PC-3 (cell line): ENCODE measurements around the gene C14orf93. TPM values are rescaled to one million over a fixed set of nuclear protein-coding genes. Genes with fewer than 3 reads are reported as not detected.

Experiments
- ATAC-seq: fragments of 200-7000 bp; cut with Tn5 transposase; 2 replicates; pipeline ENCODE4 v1.9.1; 2020; ENCODE audit warnings: mild to moderate bottlenecking, moderate library complexity
- BruUV-seq: library from RNA; stranded (reverse); fragments of 400-500 nt; replicated peaks from 2 replicates; lab custom pipeline; 2021; lab: Mats Ljungman, UMichigan
- CTCF ChIA-PET: fragments of 300-600 bp; sonication (Branson Sonifier 250); formaldehyde crosslinking; loops from one replicate; lab custom pipeline; 2022; ENCODE audit warnings: antibody characterized with exemption; lab: Charles Lee
- POLR2A ChIA-PET: fragments of 300-600 bp; sonication (Branson Sonifier 250); formaldehyde crosslinking; loops from one replicate; lab custom pipeline; 2022; ENCODE audit warnings: antibody characterized with exemption; ENCODE audit not compliant: unreplicated experiment; lab: Charles Lee
- DNase-seq: peaks from one replicate; pipeline ENCODE4 v3.0.0-alpha.2; 2015
- H2AFZ ChIP-seq: fragments of 300-600 bp; sonication (generic); 2 replicates; pipeline ENCODE4 v1.6.0; 2016; ENCODE audit warnings: antibody characterized with exemption, low read length
- H3F3A ChIP-seq: fragments of 300-600 bp; sonication (generic); one replicate; pipeline ENCODE4 v1.6.0; 2017; ENCODE audit warnings: antibody characterized with exemption, low read length, control low read depth, mild to moderate bottlenecking; ENCODE audit not compliant: unreplicated experiment
- H3K27ac ChIP-seq: fragments of 300-600 bp; sonication (generic); 2 replicates; pipeline ENCODE4 v1.5.1; 2016; ENCODE audit warnings: mild to moderate bottlenecking, low read length
- H3K27me3 ChIP-seq: fragments of 300-600 bp; sonication (generic); 2 replicates; pipeline ENCODE4 v1.6.1; 2016; ENCODE audit warnings: low read length, mixed read lengths
- H3K36me3 ChIP-seq: fragments of 300-600 bp; sonication (generic); 2 replicates; pipeline ENCODE4 v1.6.1; 2016; ENCODE audit warnings: low read depth, mixed run types, low read length, mixed read lengths
- H3K4me1 ChIP-seq: fragments of 300-600 bp; sonication (generic); 2 replicates; pipeline ENCODE4 v1.5.1; 2016; ENCODE audit warnings: low read length; ENCODE audit not compliant: insufficient read depth
- H3K4me2 ChIP-seq: fragments of 300-600 bp; sonication (generic); 2 replicates; pipeline ENCODE4 v1.6.0; 2016; ENCODE audit warnings: low read length
- H3K4me3 ChIP-seq: fragments of 300-600 bp; sonication (generic); 2 replicates; pipeline ENCODE4 v1.5.1; 2016; ENCODE audit warnings: mild to moderate bottlenecking, low read length, mixed read lengths
- H3K79me2 ChIP-seq: fragments of 300-600 bp; sonication (generic); 2 replicates; pipeline ENCODE4 v1.6.1; 2017; ENCODE audit warnings: low read length, mixed read lengths
- H3K9ac ChIP-seq: fragments of 300-600 bp; sonication (generic); 2 replicates; pipeline ENCODE4 v1.6.0; 2016; ENCODE audit warnings: mild to moderate bottlenecking, low read length
- H3K9me2 ChIP-seq: fragments of 300-600 bp; sonication (generic); replicated peaks from 2 replicates; pipeline ENCODE4 v1.6.1; 2016; ENCODE audit warnings: mixed run types, low read length, mixed read lengths
- H3K9me3 ChIP-seq: fragments of 300-600 bp; sonication (generic); 2 replicates; pipeline ENCODE4 v1.6.1; 2016; ENCODE audit warnings: low read length, mixed read lengths
- H4K20me1 ChIP-seq: fragments of 300-600 bp; sonication (generic); 2 replicates; pipeline ENCODE4 v1.6.1; 2016; ENCODE audit warnings: low read length, mixed read lengths
- CTCF ChIP-seq: fragments of 300-600 bp; sonication (generic); conservative IDR thresholded peaks from 2 replicates; pipeline ENCODE4 v1.5.1; 2017; ENCODE audit warnings: antibody characterized with exemption, low read depth, mild to moderate bottlenecking, low read length
- EZH2 ChIP-seq: fragments of 300-600 bp; sonication (generic); IDR thresholded peaks from one replicate; pipeline ENCODE4 v1.6.1; 2017; ENCODE audit warnings: antibody characterized with exemption, mild to moderate bottlenecking, low read length; ENCODE audit not compliant: unreplicated experiment
- EZH2phosphoT487 ChIP-seq: fragments of 300-600 bp; sonication (generic); IDR thresholded peaks from 2 replicates; pipeline ENCODE4 v1.6.1; 2018; ENCODE audit warnings: mild to moderate bottlenecking, antibody characterized with exemption, low read length, borderline replicate concordance
- intact Hi-C: fragments of 100-400 bp; cut with micrococcal nuclease; formaldehyde crosslinking; loops from 2 replicates; pipeline ENCODE4 v1.9.0; 2023
- total RNA-seq: library from RNA; depleted of rRNA; stranded (reverse); fragments of >200 nt; gene quantifications from 2 replicates; pipeline ENCODE4 v1.2.3, GENCODE V29; 2014

The C14orf93 gene
- total RNA-seq, 1 experiment from 2014 or later: 5.8 TPM

GRCh38 chr14:22978487-22978837 is 31.5 kb downstream of the C14orf93 start:
- H3K9me2 ChIP-seq: no peaks in the 10 kb centered on the region
- peak overlapping the region; percentile 80 for H3K4me3 ChIP-seq
- ATAC-seq (no peak), DNase-seq (peak; percentile 51)
- H3K27ac ChIP-seq: peak overlapping the region; percentile 78
- ChIA-PET POLR2A (interaction anchor here (0.6 kb wide), 1 partner anchor 8 kb away, joined by 16 read pairs; no protein-coding TSS in a partner anchor), CTCF (interaction anchor here (2.4 kb wide), 1 partner anchor 8 kb away, joined by 11 read pairs; no protein-coding TSS in a partner anchor)
- intact Hi-C loops: loop anchor here (10.0 kb wide), 1 partner anchor 326 kb away; the partner anchor contains the start of genes BCL2L2 and PPP1R3E
- peaks cover 76% of the 10 kb centered on the region for H3K79me2 ChIP-seq
- no peak overlapping the region for H2AFZ ChIP-seq
- H4K20me1 ChIP-seq: no peaks in the 10 kb centered on the region
- peaks cover 16% of the 10 kb centered on the region; the same call in 1 of the 2 replicates for H3K36me3 ChIP-seq
- peaks cover 46% of the 10 kb centered on the region for H3K4me1 ChIP-seq
- H3K27me3 ChIP-seq: no peaks in the 10 kb centered on the region
- TF ChIP-seq EZH2 (no peak), CTCF (no peak), EZH2phosphoT487 (no peak)
- BruUV-seq: no TSS peak
- H3K9me3 ChIP-seq: no peaks in the 10 kb centered on the region
- no peak overlapping the region for H3K9ac ChIP-seq
- H3K4me2 ChIP-seq: peak overlapping the region; percentile 85
- peaks cover 7% of the 10 kb centered on the region for H3F3A ChIP-seq

- CTCF ChIA-PET: interaction anchor here (0.6 to 2.4 kb wide), 3 partner anchors 8 to 663 kb away, joined by 3 to 11 read pairs (median 3); no protein-coding TSS in a partner anchor
- TF ChIP-seq EZH2: no peak
- no peak for TF ChIP-seq EZH2phosphoT487
- TF ChIP-seq CTCF: no peak
- Histone ChIP-seq H3K27me3 (no peaks in the 10 kb centered on the region), H3F3A (peaks cover 7% of the 10 kb centered on the region), H3K9me3 (no peaks in the 10 kb centered on the region), H3K9ac (peak overlapping the region; percentile 13; the same call in 1 of the 2 replicates), H3K9me2 (no peaks in the 10 kb centered on the region), H3K4me1 (peaks cover 46% of the 10 kb centered on the region), H3K79me2 (peaks cover 73% of the 10 kb centered on the region), H3K4me2 (peak overlapping the region; percentile 85), H3K27ac (peak overlapping the region; percentile 78), H4K20me1 (0 out of 2 replicates have a peak, but pooled peaks cover 5% of the 10 kb centered on the region), H2AFZ (no peak overlapping the region), H3K36me3 (peaks cover 22% of the 10 kb centered on the region; the same call in 1 of the 2 replicates), H3K4me3 (peak overlapping the region; percentile 80)
- POLR2A ChIA-PET: interaction anchor here (0.6 to 0.8 kb wide), 4 partner anchors 8 to 117 kb away, joined by 3 to 16 read pairs (median 6); partner anchors contain the start of genes ACIN1, C14orf119 and LRP10
- intact Hi-C loops: loop anchor here (10.0 kb wide), 1 partner anchor 327 kb away; the partner anchor contains the start of genes BCL2L2 and PPP1R3E
- no TSS peak for BruUV-seq
- peak; percentile 92 for DNase-seq
- peak; percentile 34 for ATAC-seq
These were observed 32.1 kb downstream of the C14orf93 start for GRCh38 chr14:22977684-22978486.
